K562 (cell line): ENCODE data around the gene PTTG2. TPM values are rescaled to one million over a fixed set of nuclear protein-coding genes. Genes with fewer than 3 reads are reported as not detected.
A peak's percentile ranks its signal among the peaks of the same experiment; 100 is the strongest.

Source experiments
- E2F6 ChIP-seq, 2 experiments: IDR thresholded peaks; 2 replicates each; pipeline ENCODE4 v1.6.1; 2011; ENCODE audit warnings: borderline replicate concordance in 1 of 2, control low read depth in 1 of 2, low read depth in 1 of 2, low read length in 1 of 2, mild to moderate bottlenecking in 1 of 2, mixed read lengths in 1 of 2, moderate library complexity in 1 of 2; ENCODE audit not compliant: insufficient read depth in 1 of 2, insufficient read length in 1 of 2, poor library complexity in 1 of 2, severe bottlenecking in 1 of 2; ENCODE audit errors: extremely low read depth in 1 of 2
- HINFP ChIP-seq: fragments of 450-650 bp; conservative IDR thresholded peaks from 2 replicates; pipeline ENCODE4 v1.6.1; 2016; ENCODE audit warnings: missing genetic modification characterization, low read depth, mild to moderate bottlenecking, control low read depth, missing compliant biosample characterization
- HMBOX1 ChIP-seq: sonication (generic); IDR thresholded peaks from 2 replicates; pipeline ENCODE4 v1.6.1; 2016
- NR2C2 ChIP-seq, 2 experiments: fragments of 200-800 bp in 1 of 2; sonication (Bioruptor generic) in 1 of 2; sonication (generic) in 1 of 2; formaldehyde crosslinking in 1 of 2; IDR thresholded peaks; 2 replicates each; pipeline versions ENCODE4 v1.6.1 to v1.8.0; 2016 to 2022; ENCODE audit warnings: mild to moderate bottlenecking in 1 of 2, missing compliant biosample characterization in 1 of 2, missing genetic modification characterization in 1 of 2, missing genetic modification reagents in 1 of 2
- PCBP1 ChIP-seq: fragments of 200-400 bp; formaldehyde crosslinking; IDR thresholded peaks from 2 replicates; pipeline ENCODE4 v1.6.1; 2018; ENCODE audit warnings: mild to moderate bottlenecking, low read depth, low read length; ENCODE audit not compliant: poor library complexity, severe bottlenecking
- SMAD2 ChIP-seq: fragments of 150-350 bp; IDR thresholded peaks from 2 replicates; pipeline ENCODE4 v1.6.1; 2014; ENCODE audit warnings: low read depth, mild to moderate bottlenecking, low read length
- SPI1 ChIP-seq: IDR thresholded peaks from 2 replicates; pipeline ENCODE4 v1.6.1; 2011; ENCODE audit warnings: low read depth, low read length, control low read depth, borderline replicate concordance
- ZFP30 ChIP-seq: fragments of 250-450 bp; sonication (Bioruptor Pico); IDR thresholded peaks from 2 replicates; pipeline ENCODE4 v1.8.0; 2022; ENCODE audit warnings: moderate library complexity, mild to moderate bottlenecking, inconsistent platforms, borderline replicate concordance
- ZNF140 ChIP-seq: fragments of 250-450 bp; sonication (Bioruptor Pico); IDR thresholded peaks from 2 replicates; pipeline ENCODE4 v1.8.0; 2021; ENCODE audit warnings: moderate library complexity, mild to moderate bottlenecking, inconsistent platforms
- polyA plus RNA-seq, 8 experiments: library from polyadenylated mRNA; depleted of rRNA in 4 of 8; stranded (reverse) in 5 of 8; unstranded in 3 of 8; fragments of >200 nt; fragmentation: Nextera tagmentation in 2 of 8; fragmentation: Illumina TruSeq in 1 of 8; extraction: Ambion mirVana in 2 of 8; extraction: Trizol in 1 of 8; gene quantifications; 2 replicates each; pipeline versions ENCODE4 v1.2.1 to v1.2.3, GENCODE V29; 2011 to 2014; ENCODE audit warnings: inconsistent platforms in 1 of 8, missing spikeins in 1 of 8
- total RNA-seq, 7 experiments: library from RNA; depleted of rRNA in 6 of 7; stranded (reverse); fragments of >200 nt in 6 of 7; fragmentation: Illumina TruSeq in 2 of 7; extraction: Trizol in 2 of 7; gene quantifications; 2 replicates each; pipeline versions ENCODE4 v1.2.1 to v1.2.3, GENCODE V29; 2011 to 2021; ENCODE audit warnings: low replicate concordance in 1 of 7
- TF ChIP-seq, protein P1 (sequence below), 2 experiments: fragments of 450-650 bp; IDR thresholded peaks; 2 replicates each; pipeline ENCODE4 v1.6.1; 2016; ENCODE audit warnings: mild to moderate bottlenecking in 2 of 2, borderline replicate concordance in 1 of 2, low read depth in 1 of 2, moderate library complexity in 1 of 2

Gene PTTG2
- total and polyA plus RNA-seq, 9 of the 15 experiments (the other 6 are each of a cell fraction or from before 2014, with no cell fraction given) = not detected

DNA sequence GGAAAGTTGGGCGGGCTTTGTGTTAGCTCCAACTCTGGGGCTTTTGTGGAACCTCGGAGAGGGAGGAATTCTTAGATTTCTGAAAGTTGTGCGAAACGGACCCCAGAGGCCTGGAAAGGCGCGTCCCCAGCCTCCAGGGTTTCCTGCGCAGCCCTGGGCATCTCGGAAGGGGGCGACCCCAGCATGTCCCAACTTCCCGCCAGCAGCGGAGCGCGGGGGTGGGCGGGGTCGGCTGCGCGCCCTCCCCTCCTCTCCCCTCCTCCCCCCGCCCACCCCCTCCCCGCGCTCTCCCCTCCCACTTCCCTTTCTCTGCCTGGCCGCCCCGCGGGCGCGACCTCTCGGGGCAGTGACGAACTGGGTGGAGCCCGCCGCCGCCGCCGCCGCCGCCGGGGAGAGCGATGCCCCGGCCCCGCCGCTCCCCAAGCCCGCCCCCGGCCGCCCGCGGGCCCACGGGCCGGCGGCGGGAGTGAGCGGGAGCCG is 16.8 kb downstream of the PTTG2 start (continued):
- TF ChIP-seq, protein P1, sequence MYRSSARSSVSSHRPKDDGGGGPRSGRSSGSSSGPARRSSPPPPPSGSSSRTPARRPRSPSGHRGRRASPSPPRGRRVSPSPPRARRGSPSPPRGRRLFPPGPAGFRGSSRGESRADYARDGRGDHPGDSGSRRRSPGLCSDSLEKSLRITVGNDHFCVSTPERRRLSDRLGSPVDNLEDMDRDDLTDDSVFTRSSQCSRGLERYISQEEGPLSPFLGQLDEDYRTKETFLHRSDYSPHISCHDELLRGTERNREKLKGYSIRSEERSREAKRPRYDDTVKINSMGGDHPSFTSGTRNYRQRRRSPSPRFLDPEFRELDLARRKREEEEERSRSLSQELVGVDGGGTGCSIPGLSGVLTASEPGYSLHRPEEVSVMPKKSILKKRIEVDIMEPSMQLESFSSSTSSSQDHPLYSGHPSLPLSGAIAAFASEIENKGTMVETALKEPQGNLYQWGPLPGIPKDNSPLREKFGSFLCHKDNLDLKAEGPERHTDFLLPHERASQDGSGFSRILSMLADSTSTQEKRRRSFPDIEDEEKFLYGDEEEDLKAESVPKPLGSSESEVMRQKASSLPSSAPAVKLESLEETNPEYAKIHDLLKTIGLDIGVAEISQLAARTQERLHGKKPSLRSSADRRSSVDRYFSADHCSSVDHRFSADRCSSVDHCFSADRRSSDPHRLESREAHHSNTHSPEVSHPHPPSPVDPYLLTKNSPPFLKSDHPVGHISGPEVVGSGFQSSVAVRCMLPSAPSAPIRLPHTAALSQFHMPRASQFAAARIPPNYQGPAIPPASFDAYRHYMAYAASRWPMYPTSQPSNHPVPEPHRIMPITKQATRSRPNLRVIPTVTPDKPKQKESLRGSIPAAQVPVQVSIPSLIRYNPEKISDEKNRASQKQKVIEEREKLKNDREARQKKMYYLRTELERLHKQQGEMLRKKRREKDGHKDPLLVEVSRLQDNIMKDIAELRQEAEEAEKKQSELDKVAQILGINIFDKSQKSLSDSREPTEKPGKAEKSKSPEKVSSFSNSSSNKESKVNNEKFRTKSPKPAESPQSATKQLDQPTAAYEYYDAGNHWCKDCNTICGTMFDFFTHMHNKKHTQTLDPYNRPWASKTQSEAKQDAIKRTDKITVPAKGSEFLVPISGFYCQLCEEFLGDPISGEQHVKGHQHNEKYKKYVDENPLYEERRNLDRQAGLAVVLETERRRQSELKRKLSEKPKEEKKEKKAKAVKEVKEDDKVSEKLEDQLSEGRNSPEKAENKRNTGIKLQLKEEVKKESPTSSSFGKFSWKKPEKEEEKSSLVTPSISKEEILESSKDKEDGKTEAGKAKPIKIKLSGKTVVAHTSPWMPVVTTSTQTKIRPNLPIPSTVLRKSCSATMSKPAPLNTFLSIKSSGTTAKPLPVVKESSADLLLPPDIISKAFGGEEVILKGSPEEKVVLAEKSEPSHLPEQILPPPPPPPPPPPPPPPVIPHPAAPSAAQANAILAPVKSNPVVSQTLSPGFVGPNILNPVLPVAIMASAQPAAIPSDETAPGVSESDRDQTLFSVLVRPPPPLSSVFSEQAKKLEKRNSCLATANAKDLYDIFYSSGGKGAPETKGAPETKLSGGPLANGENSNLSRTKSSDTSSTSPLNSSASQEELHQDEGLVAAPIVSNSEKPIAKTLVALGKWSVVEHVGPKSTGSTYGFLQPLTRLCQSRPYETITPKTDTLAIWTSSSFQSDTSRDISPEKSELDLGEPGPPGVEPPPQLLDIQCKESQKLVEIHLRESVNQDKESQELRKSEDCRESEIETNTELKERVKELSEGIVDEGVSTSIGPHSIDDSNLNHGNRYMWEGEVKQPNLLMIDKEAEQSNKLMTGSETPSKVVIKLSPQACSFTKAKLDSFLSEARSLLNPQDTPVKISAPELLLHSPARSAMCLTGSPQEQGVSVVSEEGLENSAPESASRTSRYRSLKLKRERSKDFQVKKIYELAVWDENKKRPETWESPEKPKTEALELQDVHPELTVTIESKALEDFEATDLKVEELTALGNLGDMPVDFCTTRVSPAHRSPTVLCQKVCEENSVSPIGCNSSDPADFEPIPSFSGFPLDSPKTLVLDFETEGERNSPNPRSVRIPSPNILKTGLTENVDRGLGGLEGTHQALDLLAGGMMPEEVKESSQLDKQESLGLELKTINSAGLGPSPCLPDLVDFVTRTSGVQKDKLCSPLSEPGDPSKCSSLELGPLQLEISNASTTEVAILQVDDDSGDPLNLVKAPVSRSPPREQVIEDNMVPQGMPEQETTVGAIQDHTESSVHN (IDR thresholded peaks at IDR 0.05; ENCODE audit: borderline replicate concordance in 1 of 2, low read depth in 1 of 2) = no peak
- TF ChIP-seq PCBP1 (peak; percentile 28), E2F6 (IDR thresholded peaks at IDR 0.05; ENCODE audit: borderline replicate concordance in 1 of 2, extremely low read depth in 1 of 2, insufficient read depth in 1 of 2, insufficient read length in 1 of 2, low read depth in 1 of 2, low read length in 1 of 2, poor library complexity in 1 of 2, severe bottlenecking in 1 of 2) (peak in 1 of 2 experiments; percentile 56), ZNF140 (no peak), SPI1 (peak; percentile 76), ZFP30 (CRISPR knock-in tag) (no peak), SMAD2 (no peak), NR2C2 (CRISPR knock-in tag; IDR thresholded peaks at IDR 0.05) (no peak), NR2C2 (tag; IDR thresholded peaks at IDR 0.05) (peak; percentile 72; the same call in 1 of the 2 replicates), HINFP (tag) (no peak), HMBOX1 (no peak)
